SK-N-SH treated with all-trans-retinoic acid at 6 μM for 48 hours (cell line): ENCODE measurements around the gene ERI3.

Experiments
- ARNTL ChIP-seq: fragments of 450-650 bp; formaldehyde crosslinking; IDR thresholded peaks from 2 replicates; pipeline ENCODE4 v1.5.0; 2020; ENCODE audit warnings: low read depth, mild to moderate bottlenecking, moderate library complexity, borderline replicate concordance
- BACH2 ChIP-seq: fragments of 250-450 bp; sonication (Bioruptor Pico); IDR thresholded peaks from 2 replicates; pipeline ENCODE4 v1.9.0; 2021; ENCODE audit warnings: mild to moderate bottlenecking, borderline replicate concordance
- CSDC2 ChIP-seq: fragments of 250-450 bp; sonication (Bioruptor Pico); IDR thresholded peaks from 2 replicates; pipeline ENCODE4 v1.5.0; 2020; ENCODE audit warnings: mild to moderate bottlenecking, moderate library complexity
- OSR1 ChIP-seq: fragments of 250-450 bp; sonication (Bioruptor Pico); IDR thresholded peaks from 2 replicates; pipeline ENCODE4 v1.8.0; 2022; ENCODE audit warnings: moderate library complexity, mild to moderate bottlenecking, inconsistent platforms
- PPARA ChIP-seq: fragments of 250-450 bp; sonication (Bioruptor Pico); IDR thresholded peaks from 2 replicates; pipeline ENCODE4 v1.5.0; 2020; ENCODE audit warnings: mild to moderate bottlenecking, borderline replicate concordance
- RARB ChIP-seq: fragments of 250-450 bp; sonication (Bioruptor Pico); IDR thresholded peaks from 2 replicates; pipeline ENCODE4 v1.8.0; 2021; ENCODE audit warnings: mild to moderate bottlenecking, moderate library complexity
- TCF4 ChIP-seq: fragments of 250-450 bp; sonication (Bioruptor Pico); IDR thresholded peaks from 2 replicates; pipeline ENCODE4 v1.8.0; 2021; ENCODE audit warnings: mild to moderate bottlenecking, moderate library complexity, borderline replicate concordance
- ZC3H10 ChIP-seq: fragments of 250-450 bp; sonication (Bioruptor Pico); IDR thresholded peaks from 2 replicates; pipeline ENCODE4 v1.5.1; 2021; ENCODE audit warnings: mild to moderate bottlenecking, moderate library complexity
- ZFP3 ChIP-seq: fragments of 250-450 bp; sonication (Bioruptor Pico); IDR thresholded peaks from 2 replicates; pipeline ENCODE4 v1.5.0; 2020; ENCODE audit warnings: mild to moderate bottlenecking, moderate library complexity
- ZFP30 ChIP-seq: fragments of 450-650 bp; formaldehyde crosslinking; IDR thresholded peaks from 2 replicates; pipeline ENCODE4 v1.5.0; 2022; ENCODE audit warnings: mild to moderate bottlenecking, moderate library complexity
- ZNF70 ChIP-seq: fragments of 450-650 bp; formaldehyde crosslinking; IDR thresholded peaks from 2 replicates; pipeline ENCODE4 v1.5.0; 2020; ENCODE audit warnings: mild to moderate bottlenecking, moderate library complexity
- ZNF8 ChIP-seq: fragments of 450-650 bp; formaldehyde crosslinking; IDR thresholded peaks from 2 replicates; pipeline ENCODE4 v1.5.0; 2020; ENCODE audit warnings: mild to moderate bottlenecking, moderate library complexity
- TF ChIP-seq, protein P1 (sequence below): fragments of 250-450 bp; sonication (Bioruptor Pico); IDR thresholded peaks from 2 replicates; pipeline ENCODE4 v1.8.0; 2020; ENCODE audit warnings: mild to moderate bottlenecking, moderate library complexity, borderline replicate concordance
- TF ChIP-seq, protein P2 (sequence below): fragments of 250-450 bp; sonication (Bioruptor Pico); IDR thresholded peaks from 2 replicates; pipeline ENCODE4 v1.8.0; 2021; ENCODE audit warnings: low read depth, mild to moderate bottlenecking, moderate library complexity, borderline replicate concordance

DNA sequence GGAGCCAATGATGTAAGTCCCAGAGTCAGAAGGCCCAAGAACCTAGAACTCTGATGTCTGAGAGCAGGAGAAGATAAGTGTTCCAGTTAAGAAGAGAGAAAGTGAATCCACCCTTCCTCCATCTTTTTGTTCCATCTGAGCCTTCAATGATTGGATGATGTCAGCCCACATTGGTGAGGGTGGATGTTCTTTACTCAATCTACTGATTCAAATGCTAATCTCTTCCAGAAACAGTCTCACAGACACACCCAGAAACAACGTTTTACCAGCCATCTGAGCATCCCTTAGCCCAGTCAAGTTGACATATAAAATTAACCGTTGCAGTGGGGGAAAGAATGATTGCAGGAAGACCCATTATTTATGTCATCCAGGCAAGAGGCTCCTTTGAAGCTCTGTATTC lies 33.5 kb upstream of the ERI3 start:
- TF ChIP-seq PPARA (CRISPR knock-in tag) (no peak), ZNF70 (no peak), ZFP3 (CRISPR knock-in tag) (no peak), BACH2 (CRISPR knock-in tag) (no peak), ZFP30 (no peak), ZNF8 (CRISPR knock-in tag) (no peak), CSDC2 (CRISPR knock-in tag) (no peak), ARNTL (CRISPR knock-in tag) (no peak), ZC3H10 (CRISPR knock-in tag) (no peak), OSR1 (CRISPR knock-in tag) (no peak), RARB (CRISPR knock-in tag) (no peak), TCF4 (no peak)
- TF ChIP-seq, protein P1, sequence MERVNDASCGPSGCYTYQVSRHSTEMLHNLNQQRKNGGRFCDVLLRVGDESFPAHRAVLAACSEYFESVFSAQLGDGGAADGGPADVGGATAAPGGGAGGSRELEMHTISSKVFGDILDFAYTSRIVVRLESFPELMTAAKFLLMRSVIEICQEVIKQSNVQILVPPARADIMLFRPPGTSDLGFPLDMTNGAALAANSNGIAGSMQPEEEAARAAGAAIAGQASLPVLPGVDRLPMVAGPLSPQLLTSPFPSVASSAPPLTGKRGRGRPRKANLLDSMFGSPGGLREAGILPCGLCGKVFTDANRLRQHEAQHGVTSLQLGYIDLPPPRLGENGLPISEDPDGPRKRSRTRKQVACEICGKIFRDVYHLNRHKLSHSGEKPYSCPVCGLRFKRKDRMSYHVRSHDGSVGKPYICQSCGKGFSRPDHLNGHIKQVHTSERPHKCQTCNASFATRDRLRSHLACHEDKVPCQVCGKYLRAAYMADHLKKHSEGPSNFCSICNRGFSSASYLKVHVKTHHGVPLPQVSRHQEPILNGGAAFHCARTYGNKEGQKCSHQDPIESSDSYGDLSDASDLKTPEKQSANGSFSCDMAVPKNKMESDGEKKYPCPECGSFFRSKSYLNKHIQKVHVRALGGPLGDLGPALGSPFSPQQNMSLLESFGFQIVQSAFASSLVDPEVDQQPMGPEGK (CRISPR knock-in tag): no peak
- TF ChIP-seq, protein P2, sequence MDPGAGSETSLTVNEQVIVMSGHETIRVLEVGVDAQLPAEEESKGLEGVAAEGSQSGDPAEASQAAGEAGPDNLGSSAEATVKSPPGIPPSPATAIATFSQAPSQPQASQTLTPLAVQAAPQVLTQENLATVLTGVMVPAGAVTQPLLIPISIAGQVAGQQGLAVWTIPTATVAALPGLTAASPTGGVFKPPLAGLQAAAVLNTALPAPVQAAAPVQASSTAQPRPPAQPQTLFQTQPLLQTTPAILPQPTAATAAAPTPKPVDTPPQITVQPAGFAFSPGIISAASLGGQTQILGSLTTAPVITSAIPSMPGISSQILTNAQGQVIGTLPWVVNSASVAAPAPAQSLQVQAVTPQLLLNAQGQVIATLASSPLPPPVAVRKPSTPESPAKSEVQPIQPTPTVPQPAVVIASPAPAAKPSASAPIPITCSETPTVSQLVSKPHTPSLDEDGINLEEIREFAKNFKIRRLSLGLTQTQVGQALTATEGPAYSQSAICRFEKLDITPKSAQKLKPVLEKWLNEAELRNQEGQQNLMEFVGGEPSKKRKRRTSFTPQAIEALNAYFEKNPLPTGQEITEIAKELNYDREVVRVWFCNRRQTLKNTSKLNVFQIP: no peak
